GM21515 (cell line): ENCODE data around the gene ADAMTS14.
"Not testable (repeated sequence)": the region's sequence is repeated elsewhere in the genome, so short reads cannot be mapped to it uniquely, and the experiment has no call there.

Experiments used
- ATAC-seq: cut with Tn5 transposase; IDR thresholded peaks from one replicate; pipeline ENCODE4 v1.9.1; 2021; ENCODE audit not compliant: unreplicated experiment

Gene ADAMTS14

GRCh38 chr10:70655316-70655715 lies 17.0 kb upstream of the ADAMTS14 start:
- no peak for ATAC-seq

- ATAC-seq, result peak; percentile 78
Observed at GRCh38 chr10:70656489-70656888, 15.8 kb upstream of the ADAMTS14 start.

- no peak for ATAC-seq
Observed at GRCh38 chr10:70657041-70657440, 15.3 kb upstream of the ADAMTS14 start.

- ATAC-seq, result no peak
Observed at GRCh38 chr10:70658582-70659136, 13.6 kb upstream of the ADAMTS14 start.

DNA sequence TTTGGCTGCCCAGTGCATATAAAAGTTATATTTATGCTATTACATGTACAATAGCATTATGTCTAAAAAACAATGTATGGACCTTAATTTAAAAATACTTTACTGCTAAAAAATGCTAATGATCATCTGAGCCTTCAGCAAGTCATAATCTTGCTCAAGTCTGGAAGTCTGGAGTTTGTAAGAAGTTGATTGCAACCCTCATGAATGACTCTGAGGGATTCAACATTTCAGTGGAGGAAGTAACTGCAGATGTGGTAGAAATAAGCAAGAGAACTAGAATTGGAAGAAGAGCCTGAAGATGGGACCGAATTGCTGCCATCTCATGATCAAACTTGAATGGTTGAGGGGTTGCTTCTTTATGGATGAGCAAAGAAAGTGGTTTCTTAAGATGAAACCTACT lies 13.0 kb upstream of the ADAMTS14 start:
- no peak for ATAC-seq

- ATAC-seq, result no peak
Observed at GRCh38 chr10:70660722-70661121, 11.6 kb upstream of the ADAMTS14 start.

GRCh38 chr10:70661623-70662361 lies 10.5 kb upstream of the ADAMTS14 start:
- ATAC-seq, result no peak

DNA sequence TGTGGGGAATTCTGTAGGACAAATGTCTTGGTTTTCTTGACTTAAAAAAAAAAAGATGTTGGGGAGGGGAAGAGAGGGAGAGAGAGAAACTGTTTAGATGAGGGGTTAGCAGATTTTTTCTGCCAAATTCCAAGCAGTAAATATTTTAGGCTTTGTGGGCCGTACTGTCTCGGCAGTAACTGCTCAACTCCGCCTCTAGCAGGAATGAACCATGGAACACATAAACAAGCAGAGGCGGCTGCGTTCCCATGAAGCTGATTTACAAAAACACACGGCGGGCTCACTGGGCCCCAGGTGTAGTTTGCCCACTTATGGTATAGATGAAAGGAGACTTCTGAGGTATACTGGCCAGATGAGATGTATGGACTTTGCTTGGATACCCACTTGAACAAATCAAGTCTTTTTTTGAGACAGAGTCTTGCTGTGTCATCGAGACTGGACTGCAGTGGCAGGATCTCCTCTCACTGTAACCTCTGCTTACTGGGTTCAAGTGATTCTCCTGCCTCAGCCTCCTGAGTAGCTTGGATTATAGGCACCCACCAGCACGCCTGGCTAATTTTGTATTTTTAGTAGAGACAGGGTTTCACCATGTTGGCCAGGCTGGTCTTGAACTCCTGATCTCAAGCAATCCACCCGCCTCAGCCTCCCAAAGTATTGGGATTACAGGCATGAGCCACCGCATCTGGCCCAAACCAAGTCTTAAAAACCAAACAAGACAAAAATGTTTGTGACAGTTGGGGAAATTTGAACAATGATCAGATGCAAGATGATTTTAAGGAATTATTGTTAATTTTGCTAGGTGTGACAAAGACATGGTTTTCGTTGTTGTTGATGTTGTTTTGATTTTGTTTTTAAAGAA lies 9.7 kb upstream of the ADAMTS14 start:
- ATAC-seq, result no peak

- not testable (repeated sequence) for ATAC-seq
Observed at GRCh38 chr10:70663458-70664409, 8.6 kb upstream of the ADAMTS14 start.

GRCh38 chr10:70664702-70665195 lies 7.6 kb upstream of the ADAMTS14 start:
- no peak for ATAC-seq

DNA sequence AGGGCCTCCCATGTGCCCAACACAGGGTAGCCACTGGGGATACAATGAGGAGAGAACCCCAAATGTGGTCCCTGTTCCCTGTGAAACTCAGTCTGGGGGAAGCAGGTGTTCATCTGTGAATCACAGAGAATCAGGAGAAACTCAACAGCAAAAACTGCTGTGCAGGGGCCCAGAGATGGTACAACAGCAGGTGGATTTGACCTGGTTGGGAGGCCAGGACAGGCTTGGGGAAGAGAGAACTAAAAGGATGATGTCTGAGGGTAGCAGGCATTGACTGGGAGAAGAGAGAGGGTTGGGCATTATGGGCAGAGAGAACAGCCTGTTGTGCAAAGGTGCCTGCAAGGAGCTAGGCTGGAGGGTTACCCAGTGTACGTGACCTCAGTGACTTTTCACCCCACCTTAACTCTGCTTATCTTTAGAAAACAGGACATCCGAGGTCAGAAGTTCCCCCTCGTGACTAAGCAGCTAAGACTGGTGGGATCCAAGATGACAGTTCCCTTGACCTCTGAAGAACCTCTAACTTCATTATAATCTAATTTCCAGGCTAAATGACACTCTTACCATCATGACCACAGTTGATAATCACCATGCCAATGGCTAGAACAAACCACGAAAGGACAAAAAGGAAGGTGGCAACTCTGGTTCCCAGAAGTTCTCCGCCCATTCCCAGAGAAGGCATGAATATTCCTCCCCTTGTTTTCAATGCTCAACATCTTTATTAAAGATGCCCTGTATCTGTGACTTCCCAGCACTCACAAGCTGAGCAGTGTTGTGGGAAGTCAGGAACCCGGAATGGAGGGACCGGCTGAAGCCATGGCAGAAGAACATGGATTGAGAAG lies 5.1 kb upstream of the ADAMTS14 start:
- no peak for ATAC-seq

- ATAC-seq, result not testable (repeated sequence)
Observed at GRCh38 chr10:70667818-70668217, 4.5 kb upstream of the ADAMTS14 start.

GRCh38 chr10:70668454-70668970 lies 3.8 kb upstream of the ADAMTS14 start:
- ATAC-seq, result no peak

DNA sequence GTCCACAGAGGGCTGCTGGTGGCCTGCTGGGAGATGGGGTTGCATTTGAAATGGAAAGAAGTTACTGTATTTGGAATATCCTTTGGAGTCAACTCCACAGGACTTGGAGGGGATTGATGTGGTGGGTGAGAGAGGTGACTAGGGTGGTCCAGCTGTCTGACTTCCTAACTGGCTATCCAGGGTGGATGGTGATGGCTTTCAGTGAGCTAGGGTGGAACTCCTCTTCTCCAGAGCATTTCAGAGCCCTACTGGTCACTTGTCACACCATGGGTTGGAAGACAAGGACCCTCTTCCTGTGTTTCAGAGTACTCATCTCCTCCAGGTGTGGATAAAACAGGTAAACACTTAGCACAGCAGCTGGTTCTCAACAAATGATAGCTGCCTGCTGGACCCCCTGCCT lies 3.3 kb upstream of the ADAMTS14 start:
- no peak for ATAC-seq

DNA sequence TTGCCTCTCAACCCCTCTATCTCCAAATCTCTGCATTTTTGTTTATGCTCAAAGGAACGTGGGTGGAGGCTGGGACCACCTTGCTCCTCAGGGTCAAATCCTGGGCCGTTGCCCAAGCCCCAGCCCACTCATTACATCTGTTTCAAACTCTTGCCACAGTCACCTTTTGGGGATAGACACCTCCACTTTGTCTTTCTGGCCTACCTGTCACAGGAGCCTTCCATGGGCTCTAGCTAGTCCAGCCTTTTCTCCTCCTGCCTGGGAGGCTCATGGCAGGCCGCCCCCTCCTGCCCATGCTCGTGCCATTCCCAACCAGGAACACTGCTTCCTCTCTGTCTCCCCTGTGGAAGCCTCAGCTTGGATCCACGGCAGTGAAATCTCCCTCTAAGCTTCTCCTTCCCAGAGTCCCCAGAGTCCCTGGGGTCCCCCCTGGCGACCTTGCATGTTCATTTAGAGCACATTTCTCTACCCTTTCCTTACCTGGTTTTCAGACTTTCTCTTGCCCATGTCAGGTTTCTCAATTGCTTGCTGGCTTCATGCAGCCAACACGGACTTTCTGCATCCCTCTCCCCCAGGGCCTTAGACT lies 2.5 kb upstream of the ADAMTS14 start:
- ATAC-seq, result no peak

- no peak for ATAC-seq
Observed at GRCh38 chr10:70671619-70672164, 614 bp upstream of the ADAMTS14 start.

- ATAC-seq, result no peak
Observed at GRCh38 chr10:70673043-70673928, 980 bp downstream of the ADAMTS14 start.
